ENCODE measurements around the gene BEND2.

BEND2 gene

DNA sequence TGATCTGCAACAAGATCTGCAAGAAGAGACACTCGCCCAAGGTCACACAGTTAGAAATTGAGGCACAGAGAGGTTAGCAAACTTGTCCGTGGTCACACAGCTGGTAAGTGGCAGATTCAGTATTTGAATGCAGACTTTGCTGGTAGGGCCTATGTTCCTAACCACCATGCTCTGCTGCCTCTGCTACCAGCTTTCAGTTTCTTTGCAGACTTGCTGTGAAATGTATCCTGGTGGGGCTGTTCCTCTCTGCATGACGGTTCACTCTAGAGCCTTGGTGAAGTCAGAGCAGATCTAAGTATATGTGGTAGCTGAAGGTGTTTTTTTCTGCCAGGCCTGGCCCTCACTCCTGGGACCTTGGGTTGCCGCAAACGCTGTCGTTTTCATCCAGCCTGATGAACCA, 87.1 kb downstream of the BEND2 start:
- DNase-seq = no peak

DNA sequence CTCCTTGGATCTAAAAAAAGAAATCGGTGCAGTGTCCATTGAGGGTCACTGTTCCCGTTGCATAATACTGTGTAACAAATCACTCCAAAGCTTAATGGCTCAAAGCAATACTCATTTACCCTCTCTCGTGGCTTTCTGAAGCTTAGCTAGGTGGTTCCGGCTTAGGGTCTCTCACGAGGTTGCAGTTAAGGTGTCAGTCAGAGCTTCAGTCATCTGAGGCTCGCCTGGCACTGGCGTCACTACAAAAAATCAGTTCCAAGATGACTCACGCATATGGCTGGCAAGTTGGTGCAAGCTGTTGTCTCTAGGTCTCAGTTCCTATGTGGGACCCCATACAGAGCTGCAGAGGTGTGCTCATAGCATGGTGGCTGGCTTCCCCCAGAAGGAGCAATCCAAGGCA, 91.0 kb downstream of the BEND2 start:
- no peak for DNase-seq

DNA sequence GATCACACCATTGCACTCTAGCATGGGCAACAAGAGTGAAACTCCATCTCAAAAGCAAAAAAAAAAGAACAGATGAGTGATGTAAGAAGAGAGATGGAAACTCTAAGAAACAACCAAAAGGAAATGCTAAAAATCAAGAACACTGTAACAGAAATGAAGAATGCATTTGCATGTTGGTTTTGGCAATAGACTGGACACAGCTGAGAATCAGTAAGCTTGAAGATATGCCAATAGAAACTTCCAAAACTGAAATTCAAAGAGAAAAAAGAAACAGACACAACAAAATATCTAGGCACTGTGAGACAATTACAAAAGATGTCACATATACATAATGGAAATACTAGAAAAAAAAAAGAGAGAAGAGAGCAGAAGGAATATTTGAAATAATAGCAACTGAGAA, 93.7 kb downstream of the BEND2 start:
- DNase-seq = no peak

DNA sequence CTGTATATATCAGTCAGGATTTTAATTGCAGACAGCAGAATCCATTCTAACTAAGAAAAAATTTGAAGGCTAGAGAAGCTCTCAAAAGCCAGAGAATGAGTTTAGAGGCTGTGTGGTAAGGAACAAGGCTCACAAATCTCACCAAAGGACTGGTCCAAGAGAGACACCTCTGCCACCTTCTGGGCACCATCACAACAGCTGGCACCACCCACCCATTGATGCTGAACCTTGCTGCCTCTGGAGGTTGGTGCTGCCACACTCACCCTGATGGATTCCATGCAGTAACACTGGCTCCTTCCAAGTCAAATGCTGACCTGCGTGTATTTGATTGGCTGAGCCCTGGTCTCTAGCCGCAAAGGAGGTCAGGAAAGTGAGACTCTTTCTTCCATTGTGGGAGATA, 100.8 kb downstream of the BEND2 start:
- no peak for DNase-seq

Data from activated naive CD4-positive, alpha-beta T cell treated with anti-CD3 and anti-CD28 coated beads, Interleukin-2, amount 50 U/mL, for 16 hours (primary cell).